ELF-1 (cell line): Measurements from ENCODE around the gene CEACAM18.
"Not testable (repeated sequence)": the region's sequence is repeated elsewhere in the genome, so short reads cannot be mapped to it uniquely, and the experiment has no call there.

ENCODE experiments used
- DNase-seq: peaks from one replicate; pipeline ENCODE4 v3.0.0-alpha.2; 2016; ENCODE audit warnings: low read depth, low spot score

Gene CEACAM18

DNA sequence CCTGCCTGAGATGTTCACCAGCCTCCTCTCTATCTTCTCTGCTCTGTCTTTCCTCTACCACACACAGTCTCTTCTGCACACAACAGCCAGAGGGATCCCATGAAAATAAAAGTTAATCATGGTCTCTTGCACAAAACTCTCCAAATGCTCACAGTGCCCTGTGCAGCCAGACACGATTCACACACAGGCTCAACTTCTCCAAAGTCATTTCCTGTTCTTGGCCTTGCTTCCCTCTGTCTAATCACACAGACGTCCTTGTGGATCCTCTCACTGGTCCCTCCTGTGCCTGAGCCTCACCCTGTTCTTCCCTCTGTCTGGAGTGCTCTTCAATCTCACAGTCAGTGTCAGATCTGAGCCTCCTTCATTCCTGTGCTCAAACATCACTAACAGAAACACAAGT lies 15.4 kb downstream of the CEACAM18 start:
- no peak for DNase-seq

GRCh38 chr19:51497666-51498065 lies 19.3 kb downstream of the CEACAM18 start:
- DNase-seq, result no peak

DNA sequence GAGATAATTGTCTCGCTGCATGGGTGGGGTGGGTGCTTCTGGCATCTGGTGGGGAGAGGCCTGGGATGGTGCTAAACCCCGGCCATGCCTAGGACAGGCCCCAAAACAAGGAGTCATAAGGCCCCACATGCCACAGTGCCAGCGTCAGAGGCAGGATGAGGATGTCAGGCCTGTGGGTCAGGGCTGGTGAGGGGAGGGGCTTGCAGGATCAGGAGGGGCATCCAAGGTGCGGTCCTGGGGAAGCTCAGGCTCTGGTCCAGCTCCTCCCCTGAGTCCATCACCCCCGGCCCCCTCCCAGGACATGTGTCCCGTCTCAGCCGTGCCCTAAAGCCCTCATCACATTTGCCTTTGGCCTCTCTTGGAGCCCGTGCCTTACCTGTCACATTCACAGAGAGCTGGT lies 22.6 kb downstream of the CEACAM18 start:
- not testable (repeated sequence) for DNase-seq

DNA sequence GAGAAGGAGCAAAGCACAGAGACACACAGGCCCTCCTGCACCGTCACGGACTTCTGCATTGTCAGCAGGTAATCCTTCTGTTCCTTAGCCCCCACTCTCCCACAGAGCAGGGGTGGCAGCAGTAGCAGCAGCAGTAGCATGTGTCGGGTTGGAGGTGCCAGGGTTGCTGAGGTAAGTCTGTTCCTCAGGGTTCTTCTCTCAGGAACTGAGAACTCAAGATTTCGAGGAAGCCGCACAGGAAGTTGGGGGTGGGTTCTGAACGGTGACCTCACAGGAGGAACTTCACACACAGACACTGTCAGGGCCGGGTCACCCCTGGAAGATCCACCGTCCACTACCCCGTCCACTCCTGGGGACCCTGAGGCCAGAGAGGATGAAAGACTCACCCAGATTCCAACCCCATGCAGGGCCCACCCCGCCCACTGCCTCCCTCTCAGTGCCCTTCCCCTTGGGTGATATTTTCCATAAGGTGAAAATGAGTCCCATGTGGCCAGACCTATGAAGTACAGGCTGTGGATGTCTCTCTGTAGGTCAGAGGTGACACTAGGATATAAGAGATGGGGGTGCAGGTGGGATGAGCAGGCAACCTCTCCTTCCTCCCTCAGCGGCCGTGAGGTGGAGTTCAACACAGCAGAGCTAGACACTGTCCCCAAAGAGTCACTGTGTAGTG lies 23.4 kb downstream of the CEACAM18 start, which contains the start of gene SIGLEC12:
Gene SIGLEC12 (minus strand): TSS at position 207 of the 670 bp plus-strand sequence. CDS start 67 bp downstream, at position 140.
- no peak for DNase-seq

GRCh38 chr19:51503286-51503817 lies 25.0 kb downstream of the CEACAM18 start:
- DNase-seq, result no peak

DNA sequence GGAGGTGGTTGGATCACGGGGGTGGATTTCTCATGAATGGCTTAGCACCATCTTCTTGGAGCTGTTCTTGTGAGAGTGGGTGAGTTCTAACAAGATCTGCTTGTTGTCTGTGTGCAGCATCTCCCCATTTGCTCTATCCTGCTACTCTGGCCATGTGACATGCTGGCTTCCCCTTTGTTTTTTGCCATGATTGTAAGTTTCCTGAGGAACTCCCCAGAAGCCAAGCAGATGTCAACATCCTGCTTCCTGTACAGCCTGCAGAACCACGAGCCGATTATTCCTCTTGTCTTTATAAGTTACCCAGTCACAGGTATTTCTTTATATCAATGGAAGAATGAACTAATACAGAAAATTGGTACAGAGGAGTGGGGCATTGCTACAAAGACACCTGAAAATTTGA lies 25.6 kb downstream of the CEACAM18 start:
- no peak for DNase-seq

DNA sequence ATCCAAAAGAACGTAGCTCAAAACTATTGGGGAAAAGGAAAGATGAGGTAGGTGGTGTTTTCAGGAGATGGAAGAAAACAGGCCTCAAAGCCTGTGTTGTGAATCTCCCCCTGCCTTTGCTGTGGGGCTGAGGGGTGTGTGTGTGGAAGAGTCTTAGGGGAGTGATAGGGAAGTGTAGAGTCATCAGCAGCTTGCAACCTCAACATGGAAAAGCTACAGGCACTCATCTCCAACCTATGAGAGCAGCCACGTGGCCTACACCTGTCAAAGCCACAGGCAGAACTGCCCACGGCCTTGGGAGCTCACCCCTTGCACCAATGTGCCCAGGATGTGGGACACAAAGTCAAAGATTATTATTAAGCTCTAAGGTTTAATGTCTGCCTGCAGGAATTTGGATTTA lies 27.6 kb downstream of the CEACAM18 start:
- no peak for DNase-seq

DNA sequence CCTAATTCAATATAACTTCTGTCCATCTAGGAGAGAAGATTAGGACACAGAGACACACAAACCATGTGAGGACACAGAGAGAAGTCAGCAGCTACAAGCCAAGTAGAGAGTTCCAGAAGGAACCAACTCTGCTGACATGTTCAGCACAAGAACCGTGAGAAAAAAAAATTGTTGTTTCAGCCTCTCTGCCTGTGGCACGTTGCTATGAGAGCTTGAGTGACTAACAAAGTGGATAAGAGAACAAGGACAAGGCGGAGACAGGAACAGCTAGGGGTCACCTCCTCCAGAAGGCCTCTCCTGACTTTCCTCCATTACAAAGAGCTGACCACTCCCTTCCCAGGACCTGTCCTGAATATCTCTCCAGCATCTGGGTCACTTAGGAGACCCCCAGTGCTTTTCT lies 28.9 kb downstream of the CEACAM18 start:
- DNase-seq, result no peak

DNA sequence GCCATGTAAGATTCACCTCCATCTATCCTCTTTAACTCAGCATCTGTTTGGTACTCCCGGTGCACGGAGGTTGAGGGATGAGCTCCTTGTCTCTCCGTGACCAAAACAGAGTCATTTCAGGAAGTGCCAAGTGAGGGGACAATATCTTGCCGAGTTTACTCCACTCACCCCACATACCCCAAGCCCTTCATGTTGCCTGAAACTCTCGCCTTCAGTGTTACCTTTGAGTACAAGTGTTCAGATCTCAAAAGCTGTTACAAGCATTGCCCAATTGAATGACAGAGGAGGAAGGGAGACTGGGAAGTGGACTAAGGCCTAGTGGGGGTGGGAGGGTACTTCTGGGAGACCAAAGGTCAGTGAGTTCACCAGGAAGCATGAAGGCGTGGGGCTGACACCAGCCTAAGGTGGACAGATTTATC lies 29.3 kb downstream of the CEACAM18 start:
- DNase-seq, result no peak

DNA sequence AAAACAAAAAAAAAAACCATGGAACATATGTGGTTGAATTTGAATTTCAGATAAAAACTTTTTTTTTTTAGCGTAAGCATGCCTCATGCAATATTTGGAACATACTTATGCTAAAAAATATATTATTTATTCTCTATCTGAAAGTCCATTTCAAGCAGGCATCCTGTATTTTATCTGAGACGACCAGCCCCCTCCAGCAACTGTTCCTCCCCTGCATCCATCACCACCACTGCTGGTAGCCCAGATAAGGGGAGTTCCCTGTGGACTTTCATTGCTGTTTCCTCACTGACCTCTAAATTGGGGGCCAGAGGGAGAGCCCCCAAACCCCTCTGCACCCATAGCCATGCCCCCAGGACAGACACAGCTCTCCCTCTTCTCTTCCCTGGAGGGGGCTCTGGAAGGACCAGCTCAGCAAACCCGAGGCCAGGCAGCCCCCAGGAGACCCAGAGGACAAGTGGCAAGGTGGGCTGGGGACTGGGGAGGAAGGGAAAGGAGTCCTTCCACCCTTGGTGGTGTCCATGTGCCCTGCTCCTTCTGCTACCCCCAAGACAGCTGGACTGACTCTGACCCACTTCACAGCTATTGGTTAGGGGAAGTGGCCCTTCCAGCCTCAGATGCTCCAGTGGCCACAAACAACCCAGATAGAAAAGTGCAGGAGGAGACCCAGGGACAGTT lies 29.9 kb downstream of the CEACAM18 start:
- DNase-seq, result no peak

DNA sequence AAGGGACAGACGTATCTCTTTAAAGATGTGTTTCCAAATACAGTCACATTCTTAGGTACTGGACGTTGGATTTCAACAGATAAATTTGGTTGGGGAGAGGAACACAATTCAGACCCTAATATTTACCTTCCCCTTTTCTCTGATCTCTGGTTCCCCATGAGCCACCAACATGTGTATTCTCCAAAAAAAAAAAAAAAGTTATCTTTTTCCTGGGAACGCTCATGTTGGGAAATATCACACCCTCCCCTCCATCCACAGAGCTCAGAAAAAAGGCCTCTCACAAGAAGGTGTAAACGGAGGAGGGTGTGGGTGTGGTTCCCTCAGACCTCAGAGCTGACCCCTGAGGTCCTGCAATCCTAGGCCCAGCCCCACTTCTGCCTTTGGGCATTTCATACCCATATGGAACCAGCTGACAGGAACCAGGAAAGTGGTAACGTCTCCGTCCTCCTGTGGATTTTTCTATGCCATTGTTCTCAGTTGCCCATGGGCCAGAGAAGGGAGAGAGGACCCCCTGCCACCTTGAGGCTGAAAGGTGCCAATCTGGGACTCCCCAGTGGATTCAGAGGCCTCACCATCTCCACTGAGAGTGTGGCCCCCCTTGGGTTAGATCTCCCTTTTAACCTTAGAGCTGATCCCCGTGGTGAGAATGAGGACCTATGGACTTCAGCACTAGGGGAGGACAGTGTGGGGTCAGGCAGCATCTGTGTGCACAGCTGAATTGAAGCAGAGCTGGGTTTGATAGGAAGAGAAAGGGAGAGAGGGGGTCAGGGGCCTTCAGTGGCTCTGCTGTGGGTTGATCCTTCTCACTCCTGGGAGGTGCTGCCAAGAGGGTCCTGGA lies 31.7 kb downstream of the CEACAM18 start:
- DNase-seq, result no peak

GRCh38 chr19:51511353-51511752 lies 33.0 kb downstream of the CEACAM18 start:
- peak; percentile 34 for DNase-seq

DNA sequence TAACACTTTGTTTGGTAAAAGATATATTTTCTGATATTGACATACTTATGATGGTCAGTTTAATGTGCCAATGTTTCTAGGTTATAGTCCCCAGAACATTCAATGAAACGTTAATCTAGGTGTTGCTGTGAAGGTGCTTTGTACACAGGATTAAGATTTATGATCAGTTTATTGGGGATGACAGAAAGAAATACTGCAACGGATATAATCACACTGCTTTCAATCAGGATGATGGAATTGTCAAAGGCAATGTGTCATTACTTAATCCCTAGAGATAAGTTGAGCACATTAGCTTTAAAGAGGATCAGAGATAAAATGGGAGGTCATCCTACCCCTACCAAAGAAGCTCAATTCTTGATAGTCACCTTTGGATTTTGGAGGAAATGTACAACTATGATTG lies 35.6 kb downstream of the CEACAM18 start:
- no peak for DNase-seq

DNA sequence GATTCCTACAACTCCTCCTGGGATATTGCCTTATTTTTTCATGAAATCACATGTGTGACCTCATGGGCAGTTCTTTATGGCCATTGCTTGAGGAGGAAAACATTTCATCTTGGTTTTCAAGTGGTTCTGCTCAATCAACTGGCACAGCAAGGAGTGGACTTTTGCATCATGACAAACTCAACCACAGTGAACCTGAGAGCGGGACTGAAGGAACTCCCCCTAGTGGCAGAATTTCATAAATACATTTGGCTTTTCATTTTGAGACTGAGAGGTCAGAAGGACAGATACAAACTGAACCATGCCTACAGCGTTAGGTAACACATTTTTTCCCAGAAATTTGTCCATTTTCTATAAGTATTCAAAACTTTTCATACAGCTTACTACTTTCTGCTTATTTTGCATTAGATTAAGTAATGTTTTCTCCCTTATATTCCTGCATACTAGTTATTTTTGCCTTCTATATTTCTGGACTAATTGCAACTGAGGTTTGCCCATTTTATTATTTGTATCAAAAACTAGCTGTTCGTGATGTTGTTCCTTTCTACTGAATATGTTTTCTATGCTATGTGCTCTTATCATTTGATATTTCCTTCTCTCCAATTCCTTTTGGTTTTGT lies 36.6 kb downstream of the CEACAM18 start:
- DNase-seq, result peak; percentile 34

DNA sequence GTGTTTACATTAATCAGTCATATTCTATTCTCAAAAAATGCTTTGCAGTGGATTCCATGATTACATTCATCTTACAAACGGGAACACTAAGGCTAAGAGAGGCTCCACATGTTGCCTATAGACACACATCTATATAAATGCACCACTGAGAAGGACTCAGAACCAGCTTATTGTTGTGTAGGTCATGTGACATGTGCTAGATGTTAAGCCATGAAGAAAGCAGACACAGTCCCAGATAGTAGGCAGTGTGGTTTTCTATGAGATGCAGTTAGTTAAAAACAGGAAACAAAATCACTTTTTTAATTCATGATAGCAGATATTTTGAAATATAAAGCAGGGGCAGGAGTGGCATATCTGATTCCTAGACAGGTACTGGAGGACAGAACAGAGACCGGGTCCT lies 42.4 kb downstream of the CEACAM18 start:
- DNase-seq, result no peak

- no peak for DNase-seq
Observed at GRCh38 chr19:51521357-51521756, 43.0 kb downstream of the CEACAM18 start.

- DNase-seq, result no peak
Observed at GRCh38 chr19:51521781-51522180, 43.4 kb downstream of the CEACAM18 start.

DNA sequence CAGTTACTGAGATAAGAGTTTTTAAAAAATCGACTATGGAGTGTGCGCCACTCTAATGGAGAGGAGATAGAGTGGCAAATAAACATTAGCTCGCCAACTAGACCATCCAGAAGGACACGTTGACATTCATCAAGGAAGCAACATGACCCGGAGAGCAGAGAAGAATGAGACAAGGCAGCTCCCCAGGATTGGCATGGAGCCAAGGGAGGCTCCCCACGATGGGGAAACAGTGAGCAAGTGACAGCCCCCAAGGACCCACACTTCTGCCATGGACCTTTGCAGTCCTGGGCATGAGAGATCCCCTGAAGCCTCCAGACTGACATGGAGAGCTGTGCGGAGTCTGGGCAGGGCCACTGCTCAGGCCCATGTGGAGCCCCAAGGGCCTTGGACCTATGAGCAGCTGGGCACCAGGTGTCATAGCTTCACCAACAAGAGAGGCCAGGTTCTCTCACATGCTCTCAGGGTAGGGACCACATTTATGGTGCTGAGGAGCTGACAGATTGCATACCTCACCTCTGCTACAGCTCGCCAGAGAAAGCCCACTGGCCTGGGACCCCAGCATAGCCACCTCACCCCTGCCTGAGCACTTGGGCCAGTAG lies 46.4 kb downstream of the CEACAM18 start:
- DNase-seq, result no peak

DNA sequence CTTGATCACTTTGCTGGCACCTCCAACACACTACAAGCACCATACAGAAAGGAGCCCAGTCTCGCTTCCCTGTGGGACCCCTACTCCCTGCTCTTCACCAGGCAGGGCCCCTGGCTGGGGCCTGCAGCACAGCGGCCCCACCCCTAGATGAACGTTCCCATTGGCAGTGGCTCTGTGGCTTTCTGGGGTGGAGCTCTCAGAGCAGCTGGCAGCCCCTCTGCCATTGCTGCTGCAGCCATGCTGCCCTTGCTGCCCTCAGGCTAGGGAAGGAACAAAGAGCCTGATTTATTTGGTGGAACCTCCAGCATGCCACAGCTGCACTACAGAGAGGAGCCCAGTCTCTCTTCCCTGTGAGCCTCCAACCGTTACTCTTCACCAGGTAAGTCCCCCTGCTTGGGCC lies 47.3 kb downstream of the CEACAM18 start:
- peak; percentile 25 for DNase-seq

GRCh38 chr19:51529301-51529700 lies 51.0 kb downstream of the CEACAM18 start:
- no peak for DNase-seq

DNA sequence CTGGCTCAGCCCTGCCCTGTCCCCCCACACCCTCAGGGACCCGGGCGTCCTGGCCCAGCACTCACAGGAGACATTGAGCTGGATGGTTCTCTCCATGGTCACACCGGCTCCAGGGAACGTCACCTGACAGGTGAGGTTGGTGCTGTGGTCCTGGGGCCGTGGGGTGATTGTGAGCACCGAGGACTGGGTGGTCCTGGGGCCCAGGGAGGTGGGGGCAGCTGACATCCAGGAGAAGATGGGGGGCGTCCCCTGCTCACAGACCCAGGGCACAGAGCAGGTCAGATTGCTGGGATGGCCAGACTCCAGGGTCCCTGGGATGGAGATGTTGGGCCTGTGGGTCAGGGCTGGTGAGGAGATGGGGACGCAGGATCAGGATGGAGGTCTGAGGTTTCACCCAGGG lies 52.3 kb downstream of the CEACAM18 start:
- DNase-seq, result no peak
